ENCODE data around the gene SLC16A12.
"Not testable (repeated sequence)": the region's sequence is repeated elsewhere in the genome, so short reads cannot be mapped to it uniquely, and the experiment has no call there.

DNA sequence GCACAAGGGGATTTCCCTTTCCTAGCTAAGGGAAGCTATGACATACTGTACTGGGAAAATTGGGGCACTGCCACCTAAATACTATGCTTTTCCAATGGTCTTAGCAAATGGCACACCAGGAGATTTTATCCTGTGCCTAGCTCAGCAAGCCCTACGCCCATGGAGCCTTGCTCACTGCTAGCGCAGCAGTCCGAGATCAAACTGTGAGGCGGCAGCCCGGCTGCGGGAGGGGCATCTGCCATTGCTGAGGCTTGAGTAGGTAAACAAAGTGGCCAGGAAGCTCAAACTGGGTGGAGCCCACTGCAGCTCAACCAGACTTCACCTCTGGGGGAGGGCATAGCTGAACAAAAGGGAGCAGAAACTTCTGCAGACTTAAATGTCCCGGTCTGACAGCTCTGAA is 90.6 kb downstream of the SLC16A12 start:
- TF ChIP-seq, protein P1, sequence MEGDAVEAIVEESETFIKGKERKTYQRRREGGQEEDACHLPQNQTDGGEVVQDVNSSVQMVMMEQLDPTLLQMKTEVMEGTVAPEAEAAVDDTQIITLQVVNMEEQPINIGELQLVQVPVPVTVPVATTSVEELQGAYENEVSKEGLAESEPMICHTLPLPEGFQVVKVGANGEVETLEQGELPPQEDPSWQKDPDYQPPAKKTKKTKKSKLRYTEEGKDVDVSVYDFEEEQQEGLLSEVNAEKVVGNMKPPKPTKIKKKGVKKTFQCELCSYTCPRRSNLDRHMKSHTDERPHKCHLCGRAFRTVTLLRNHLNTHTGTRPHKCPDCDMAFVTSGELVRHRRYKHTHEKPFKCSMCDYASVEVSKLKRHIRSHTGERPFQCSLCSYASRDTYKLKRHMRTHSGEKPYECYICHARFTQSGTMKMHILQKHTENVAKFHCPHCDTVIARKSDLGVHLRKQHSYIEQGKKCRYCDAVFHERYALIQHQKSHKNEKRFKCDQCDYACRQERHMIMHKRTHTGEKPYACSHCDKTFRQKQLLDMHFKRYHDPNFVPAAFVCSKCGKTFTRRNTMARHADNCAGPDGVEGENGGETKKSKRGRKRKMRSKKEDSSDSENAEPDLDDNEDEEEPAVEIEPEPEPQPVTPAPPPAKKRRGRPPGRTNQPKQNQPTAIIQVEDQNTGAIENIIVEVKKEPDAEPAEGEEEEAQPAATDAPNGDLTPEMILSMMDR (IDR thresholded peaks at IDR 0.05), result not testable (repeated sequence)
- not testable (repeated sequence) for TF ChIP-seq POLR2A (IDR thresholded peaks at IDR 0.05)
